Stimulated activated CD4-positive, alpha-beta T cell treated with anti-CD3 and anti-CD28 coated beads, Interleukin-1b, Interleukin-23, amount 100 ng/mL, for 24 hours (primary cell): ENCODE data around the gene PRKCD.
"Not testable (repeated sequence)": the region's sequence is repeated elsewhere in the genome, so short reads cannot be mapped to it uniquely, and the experiment has no call there.

Source experiments
- DNase-seq, 4 experiments: peaks; one replicate each; pipeline ENCODE4 v3.0.0-alpha.2; 2020; ENCODE audit warnings: low read depth in 4 of 4, low spot score in 1 of 4

The PRKCD gene

GRCh38 chr3:53139906-53140846 is 20.8 kb upstream of the PRKCD start:
- no peak for DNase-seq

GRCh38 chr3:53140847-53141845 is 19.9 kb upstream of the PRKCD start:
- DNase-seq = no peak

- no peak for DNase-seq
These were observed 18.0 kb upstream of the PRKCD start for GRCh38 chr3:53142986-53143385.

- DNase-seq = no peak
These were observed 16.6 kb upstream of the PRKCD start for GRCh38 chr3:53144446-53144845.

- DNase-seq = no peak
These were observed 15.9 kb upstream of the PRKCD start for GRCh38 chr3:53144862-53145712.

- DNase-seq = no peak
These were observed 15.3 kb upstream of the PRKCD start for GRCh38 chr3:53145713-53146080.

- no peak for DNase-seq
These were observed 14.6 kb upstream of the PRKCD start for GRCh38 chr3:53146319-53146891.

GRCh38 chr3:53147151-53147902 is 13.7 kb upstream of the PRKCD start:
- no peak for DNase-seq

- DNase-seq = no peak
These were observed 13.1 kb upstream of the PRKCD start for GRCh38 chr3:53147903-53148400.

- DNase-seq = no peak
These were observed 11.9 kb upstream of the PRKCD start for GRCh38 chr3:53149006-53149690.

GRCh38 chr3:53149699-53150098 is 11.3 kb upstream of the PRKCD start:
- DNase-seq = no peak

GRCh38 chr3:53150247-53151085 is 10.5 kb upstream of the PRKCD start:
- DNase-seq = no peak

GRCh38 chr3:53151086-53151438 is 9.9 kb upstream of the PRKCD start:
- DNase-seq = not testable (repeated sequence)

- DNase-seq = no peak
These were observed 9.5 kb upstream of the PRKCD start for GRCh38 chr3:53151465-53151864.

GRCh38 chr3:53151870-53152660 is 8.9 kb upstream of the PRKCD start:
- no peak for DNase-seq

- no peak for DNase-seq
These were observed 7.7 kb upstream of the PRKCD start for GRCh38 chr3:53153264-53153823.

- no peak for DNase-seq
These were observed 7.0 kb upstream of the PRKCD start for GRCh38 chr3:53153980-53154379.
